Lower leg skin (tissue), 3 donors: ENCODE measurements around the gene SPPL2B.

Experiments used
- CTCF ChIP-seq, 3 donors: fragments of 450-650 bp; IDR thresholded peaks; one replicate each; pipeline ENCODE4 v1.5.1; 2016; ENCODE audit warnings: antibody characterized with exemption in 3 of 3, mild to moderate bottlenecking in 3 of 3, moderate library complexity in 2 of 3
- POLR2A ChIP-seq, 2 donors: fragments of 450-650 bp; IDR thresholded peaks; one replicate each; pipeline ENCODE4 v1.6.1; 2016 to 2017; ENCODE audit warnings: antibody characterized with exemption in 2 of 2, mild to moderate bottlenecking in 1 of 2, moderate library complexity in 1 of 2

- TF ChIP-seq CTCF (IDR thresholded peaks at IDR 0.05) = no peak
- no peak for TF ChIP-seq POLR2A (IDR thresholded peaks at IDR 0.05)
These were observed 11.3 kb downstream of the SPPL2B start for GRCh38 chr19:2339644-2340310.
